H9 (cell line): ENCODE results near the gene TBC1D19. TPM values are rescaled to one million over a fixed set of nuclear protein-coding genes. Genes with fewer than 3 reads are reported as not detected.

ENCODE experiments used
- DNase-seq: peaks from one replicate; pipeline ENCODE4 v3.0.0-alpha.2; 2017
- H2AFZ ChIP-seq: one replicate; pipeline ENCODE4 v1.6.1; 2013; ENCODE audit warnings: mild to moderate bottlenecking, low read length, control low read depth, moderate library complexity
- H2AK5ac ChIP-seq: 2 replicates; pipeline ENCODE4 v1.6.1; 2013; ENCODE audit warnings: low read length, control low read depth, mixed read lengths; ENCODE audit not compliant: insufficient read length
- H2BK120ac ChIP-seq: one replicate; pipeline ENCODE4 v1.6.1; 2013; ENCODE audit warnings: low read depth, mild to moderate bottlenecking, low read length, control low read depth, inconsistent platforms; ENCODE audit not compliant: poor library complexity, severe bottlenecking
- H2BK12ac ChIP-seq: 2 replicates; pipeline ENCODE4 v1.6.1; 2013; ENCODE audit warnings: low read length, control low read depth, mixed read lengths, low read depth; ENCODE audit not compliant: insufficient read length
- H2BK15ac ChIP-seq: 2 replicates; pipeline ENCODE4 v1.6.1; 2013; ENCODE audit warnings: low read depth, low read length, control low read depth
- H2BK20ac ChIP-seq: one replicate; pipeline ENCODE4 v1.6.1; 2013; ENCODE audit warnings: low read depth, mild to moderate bottlenecking, low read length, control low read depth, inconsistent platforms; ENCODE audit not compliant: poor library complexity, severe bottlenecking
- H2BK5ac ChIP-seq: 2 replicates; pipeline ENCODE4 v1.6.1; 2013; ENCODE audit warnings: low read length, control low read depth, mixed read lengths; ENCODE audit not compliant: insufficient read length
- H3K14ac ChIP-seq: 2 replicates; pipeline ENCODE4 v1.6.1; 2013; ENCODE audit warnings: low read length, control low read depth; ENCODE audit not compliant: insufficient read depth
- H3K18ac ChIP-seq: 2 replicates; pipeline ENCODE4 v1.6.1; 2013; ENCODE audit warnings: low read depth, mild to moderate bottlenecking, mixed read lengths, low read length, control low read depth; ENCODE audit not compliant: insufficient read length
- H3K23ac ChIP-seq: 2 replicates; pipeline ENCODE4 v1.6.1; 2013; ENCODE audit warnings: low read length, control low read depth, mixed read lengths, low read depth; ENCODE audit not compliant: insufficient read length
- H3K23me2 ChIP-seq: 2 replicates; pipeline ENCODE4 v1.6.1; 2013; ENCODE audit warnings: low read depth, mild to moderate bottlenecking, mixed read lengths, low read length, control low read depth; ENCODE audit not compliant: insufficient read length, poor library complexity, severe bottlenecking
- H3K27ac ChIP-seq: 2 replicates; pipeline ENCODE4 v1.5.1; 2013; ENCODE audit warnings: low read length, control low read depth, mixed read lengths, low read depth; ENCODE audit not compliant: insufficient read length
- H3K27me3 ChIP-seq: 2 replicates; pipeline ENCODE4 v1.6.1; 2013; ENCODE audit warnings: low read length, control low read depth, inconsistent platforms; ENCODE audit not compliant: insufficient read depth
- H3K4ac ChIP-seq: 2 replicates; pipeline ENCODE4 v1.6.1; 2013; ENCODE audit warnings: low read depth, mild to moderate bottlenecking, control low read depth, inconsistent platforms, low read length, moderate library complexity
- H3K4me1 ChIP-seq: 2 replicates; pipeline ENCODE4 v1.6.1; 2013; ENCODE audit warnings: low read length, control low read depth, inconsistent platforms; ENCODE audit not compliant: insufficient read depth
- H3K4me2 ChIP-seq: 2 replicates; pipeline ENCODE4 v1.6.1; 2013; ENCODE audit warnings: low read length, control low read depth, mixed read lengths; ENCODE audit not compliant: insufficient read length, insufficient read depth
- H3K56ac ChIP-seq: 2 replicates; pipeline ENCODE4 v1.6.1; 2013; ENCODE audit warnings: low read depth, mild to moderate bottlenecking, mixed read lengths, low read length, control low read depth; ENCODE audit not compliant: insufficient read length
- H3K79me1 ChIP-seq: 2 replicates; pipeline ENCODE4 v1.6.1; 2013; ENCODE audit warnings: low read depth, mild to moderate bottlenecking, moderate library complexity, low read length, control low read depth, inconsistent platforms; ENCODE audit not compliant: insufficient read depth, poor library complexity, severe bottlenecking
- H3K79me2 ChIP-seq: 2 replicates; pipeline ENCODE4 v1.6.1; 2013; ENCODE audit warnings: low read length, control low read depth, inconsistent platforms; ENCODE audit not compliant: insufficient read depth
- H3K9ac ChIP-seq: 2 replicates; pipeline ENCODE4 v1.6.1; 2013; ENCODE audit warnings: low read length, control low read depth, mixed read lengths; ENCODE audit not compliant: insufficient read length; ENCODE audit errors: extremely low read depth
- H3K9me3 ChIP-seq: one replicate; pipeline ENCODE4 v1.6.1; 2013; ENCODE audit warnings: low read depth, low read length, inconsistent platforms; ENCODE audit not compliant: control insufficient read depth
- H3T11ph ChIP-seq: one replicate; pipeline ENCODE4 v1.6.1; 2013; ENCODE audit warnings: mild to moderate bottlenecking, low read length, control low read depth, inconsistent platforms
- H4K20me1 ChIP-seq: one replicate; pipeline ENCODE4 v1.6.1; 2013; ENCODE audit not compliant: control insufficient read depth, insufficient read length, insufficient read depth
- H4K5ac ChIP-seq: 2 replicates; pipeline ENCODE4 v1.6.1; 2013; ENCODE audit warnings: low read depth, mild to moderate bottlenecking, mixed read lengths, low read length, control low read depth; ENCODE audit not compliant: insufficient read length
- H4K8ac ChIP-seq: replicated peaks from 2 replicates; pipeline ENCODE4 v1.6.1; 2013; ENCODE audit warnings: low read length, control low read depth, mixed read lengths, low read depth; ENCODE audit not compliant: insufficient read length
- H4K91ac ChIP-seq: 2 replicates; pipeline ENCODE4 v1.6.1; 2013; ENCODE audit warnings: low read depth, mild to moderate bottlenecking, moderate library complexity, mixed read lengths, low read length, control low read depth; ENCODE audit not compliant: insufficient read length
- H3K27ac Mint-ChIP-seq, 3 experiments: 2 replicates in 2 of 3; 3 replicates in 1 of 3; pipeline ENCODE4 v1.8.0; 2020 to 2021; ENCODE audit warnings: mixed read lengths in 3 of 3, mild to moderate bottlenecking in 1 of 3, moderate library complexity in 1 of 3
- H3K27me3 Mint-ChIP-seq: 2 replicates; pipeline ENCODE4 v1.8.0; 2021; ENCODE audit warnings: low read depth, mild to moderate bottlenecking, moderate library complexity, mixed read lengths
- H3K36me3 Mint-ChIP-seq, 3 experiments: 2 replicates in 2 of 3; 3 replicates in 1 of 3; pipeline ENCODE4 v1.8.0; 2020 to 2021; ENCODE audit warnings: low read depth in 3 of 3, mixed read lengths in 3 of 3; ENCODE audit not compliant: insufficient read depth in 1 of 3
- H3K4me1 Mint-ChIP-seq, 2 experiments: 2 replicates each; pipeline ENCODE4 v1.8.0; 2020; ENCODE audit warnings: mixed read lengths in 2 of 2
- H3K4me3 Mint-ChIP-seq, 2 experiments: 2 replicates in 1 of 2; 3 replicates in 1 of 2; pipeline ENCODE4 v1.8.0; 2020 to 2021; ENCODE audit warnings: mild to moderate bottlenecking in 2 of 2, mixed read lengths in 2 of 2, moderate library complexity in 1 of 2
- H3K9me3 Mint-ChIP-seq, 2 experiments: 2 replicates in 1 of 2; 3 replicates in 1 of 2; pipeline ENCODE4 v1.8.0; 2020; ENCODE audit warnings: mild to moderate bottlenecking in 2 of 2, mixed read lengths in 2 of 2, moderate library complexity in 1 of 2
- WGBS: extraction: QIAGEN DNeasy Blood & Tissue Kit; methylation state at CpG from one replicate; pipeline ENCODE4 v1.1.7; 2013; ENCODE audit warnings: missing lambda C conversion rate, low lambda C conversion rate, mixed read lengths; ENCODE audit not compliant: insufficient read length; ENCODE audit errors: extremely low coverage; 5-methylcytosine and 5-hydroxymethylcytosine counted together
- total RNA-seq: library from RNA; stranded (reverse); gene quantifications from 2 replicates; pipeline ENCODE4 v1.2.1, GENCODE V29; 2021
- TF ChIP-seq, protein P1 (sequence below): fragments of 200-600 bp; sonication (generic); conservative IDR thresholded peaks from 3 replicates; pipeline ENCODE4 v1.8.0; 2021; ENCODE audit warnings: antibody characterized with exemption, mild to moderate bottlenecking

The TBC1D19 gene
- total RNA-seq, 1 experiment from 2014 or later, result 3.2 TPM

- Histone ChIP-seq H3K9ac (no peak overlapping the region), H2AFZ (no peak overlapping the region), H4K5ac (no peak overlapping the region), H2BK5ac (no peak overlapping the region), H3K79me1 (no peaks in the 10 kb centered on the region), H3K56ac (no peak overlapping the region), H3K4ac (no peak overlapping the region), H3K23ac (no peak overlapping the region), H3K18ac (no peak overlapping the region), H3K14ac (no peak overlapping the region), H3T11ph (no peak overlapping the region), H3K4me1 (no peaks in the 10 kb centered on the region), H3K4me2 (no peak overlapping the region), H4K8ac (no peak overlapping the region), H2AK5ac (no peak overlapping the region), H3K9me3 (no peaks in the 10 kb centered on the region), H2BK20ac (no peak overlapping the region), H3K27ac (no peak overlapping the region), H3K79me2 (no peaks in the 10 kb centered on the region), H4K20me1 (no peaks in the 10 kb centered on the region), H3K27me3 (no peaks in the 10 kb centered on the region), H3K23me2 (no peaks in the 10 kb centered on the region), H2BK15ac (no peak overlapping the region), H4K91ac (no peak overlapping the region), H2BK12ac (no peak overlapping the region), H2BK120ac (no peak overlapping the region)
- Mint-ChIP-seq H3K36me3 (no peaks in the 10 kb centered on the region), H3K9me3 (no peaks in the 10 kb centered on the region), H3K27ac (no peak overlapping the region; a peak in 1 of 7 replicates), H3K4me3 (no peak overlapping the region), H3K27me3 (no peaks in the 10 kb centered on the region), H3K4me1 (no peaks in the 10 kb centered on the region)
- no peak for DNase-seq
- 100% methylated on average over 1 of the region's 11 CpGs for WGBS
- TF ChIP-seq, protein P1, sequence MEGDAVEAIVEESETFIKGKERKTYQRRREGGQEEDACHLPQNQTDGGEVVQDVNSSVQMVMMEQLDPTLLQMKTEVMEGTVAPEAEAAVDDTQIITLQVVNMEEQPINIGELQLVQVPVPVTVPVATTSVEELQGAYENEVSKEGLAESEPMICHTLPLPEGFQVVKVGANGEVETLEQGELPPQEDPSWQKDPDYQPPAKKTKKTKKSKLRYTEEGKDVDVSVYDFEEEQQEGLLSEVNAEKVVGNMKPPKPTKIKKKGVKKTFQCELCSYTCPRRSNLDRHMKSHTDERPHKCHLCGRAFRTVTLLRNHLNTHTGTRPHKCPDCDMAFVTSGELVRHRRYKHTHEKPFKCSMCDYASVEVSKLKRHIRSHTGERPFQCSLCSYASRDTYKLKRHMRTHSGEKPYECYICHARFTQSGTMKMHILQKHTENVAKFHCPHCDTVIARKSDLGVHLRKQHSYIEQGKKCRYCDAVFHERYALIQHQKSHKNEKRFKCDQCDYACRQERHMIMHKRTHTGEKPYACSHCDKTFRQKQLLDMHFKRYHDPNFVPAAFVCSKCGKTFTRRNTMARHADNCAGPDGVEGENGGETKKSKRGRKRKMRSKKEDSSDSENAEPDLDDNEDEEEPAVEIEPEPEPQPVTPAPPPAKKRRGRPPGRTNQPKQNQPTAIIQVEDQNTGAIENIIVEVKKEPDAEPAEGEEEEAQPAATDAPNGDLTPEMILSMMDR, result no peak
These were observed 147.6 kb downstream of the TBC1D19 start for GRCh38 chr4:26731351-26732035.
